Activated CD8-positive, alpha-beta memory T cell treated with anti-CD3 and anti-CD28 coated beads for 48 hours (primary cell): ENCODE measurements around the gene RSAD1.
A peak's percentile ranks its signal among the peaks of the same experiment; 100 is the strongest.

Source experiments
- DNase-seq, 3 experiments: peaks; one replicate each; pipeline ENCODE4 v3.0.0-alpha.2; 2020; ENCODE audit warnings: low read depth in 2 of 3, low spot score in 2 of 3

RSAD1 gene

GRCh38 chr17:50478391-50479381 is at the start of gene RSAD1:
Gene RSAD1 (plus strand): TSS chr17:50478860. CDS start chr17:50478885, 25 bp downstream.
- DNase-seq: peak; percentile 65 to 75 (median 70)

GRCh38 chr17:50429793-50430192 is 48.9 kb upstream of the RSAD1 start:
- no peak for DNase-seq

- DNase-seq: no peak
Measured at GRCh38 chr17:50430821-50431618, 47.6 kb upstream of the RSAD1 start.

DNA sequence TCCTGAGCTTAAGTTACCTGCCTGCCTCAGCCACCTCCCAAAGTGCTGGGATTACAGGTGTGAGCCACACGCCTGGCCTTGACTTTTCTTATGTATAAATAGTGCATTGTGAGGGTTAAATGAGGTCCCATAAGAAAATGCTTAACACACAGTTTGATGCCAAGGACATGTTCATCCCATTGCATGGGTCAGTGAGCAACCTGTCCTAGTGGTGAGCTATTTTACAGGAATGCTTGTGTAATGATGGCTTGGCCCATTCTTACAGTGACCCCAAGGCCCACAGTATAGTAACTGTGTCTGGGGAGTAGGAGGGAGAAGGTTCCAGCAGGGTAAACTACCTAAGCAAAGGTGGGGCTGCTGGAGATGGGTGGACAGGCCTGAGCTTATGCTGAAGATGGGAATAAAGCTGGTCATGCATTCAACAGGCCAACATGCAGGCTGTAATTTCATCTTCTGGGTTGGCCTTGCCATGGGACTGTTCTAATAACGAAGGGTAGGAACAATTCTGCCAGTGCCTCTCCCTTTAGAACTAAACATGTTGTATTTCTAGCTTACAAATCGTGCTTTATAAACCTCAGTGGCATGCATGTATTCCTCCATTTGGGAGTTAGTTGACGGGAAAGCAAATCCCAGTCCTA is 46.4 kb upstream of the RSAD1 start:
- DNase-seq: no peak

GRCh38 chr17:50437409-50437808 is 41.3 kb upstream of the RSAD1 start:
- DNase-seq: no peak

DNA sequence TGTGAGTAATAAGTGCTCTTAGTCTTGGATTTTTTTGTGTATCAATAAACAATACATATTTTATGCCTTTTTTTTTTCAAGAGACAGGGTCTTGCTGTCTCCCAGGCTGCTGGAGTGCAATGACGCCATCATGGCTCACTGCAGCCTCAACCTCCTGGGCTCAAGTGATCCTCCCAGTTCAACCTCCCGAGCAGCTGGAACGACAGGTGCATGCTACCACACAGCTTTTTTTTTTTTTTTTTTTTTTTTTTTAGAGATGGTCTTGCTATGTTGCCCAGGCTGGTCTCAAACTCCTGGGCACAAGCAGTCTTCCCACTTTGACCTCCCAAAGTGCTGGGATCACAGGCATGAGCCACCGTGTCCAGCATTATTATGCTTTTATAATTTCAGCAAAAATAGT is 39.7 kb upstream of the RSAD1 start:
- DNase-seq: no peak

- DNase-seq: no peak
Measured at GRCh38 chr17:50440172-50440837, 38.4 kb upstream of the RSAD1 start.

- DNase-seq: no peak
Measured at GRCh38 chr17:50440838-50441829, 37.5 kb upstream of the RSAD1 start.

DNA sequence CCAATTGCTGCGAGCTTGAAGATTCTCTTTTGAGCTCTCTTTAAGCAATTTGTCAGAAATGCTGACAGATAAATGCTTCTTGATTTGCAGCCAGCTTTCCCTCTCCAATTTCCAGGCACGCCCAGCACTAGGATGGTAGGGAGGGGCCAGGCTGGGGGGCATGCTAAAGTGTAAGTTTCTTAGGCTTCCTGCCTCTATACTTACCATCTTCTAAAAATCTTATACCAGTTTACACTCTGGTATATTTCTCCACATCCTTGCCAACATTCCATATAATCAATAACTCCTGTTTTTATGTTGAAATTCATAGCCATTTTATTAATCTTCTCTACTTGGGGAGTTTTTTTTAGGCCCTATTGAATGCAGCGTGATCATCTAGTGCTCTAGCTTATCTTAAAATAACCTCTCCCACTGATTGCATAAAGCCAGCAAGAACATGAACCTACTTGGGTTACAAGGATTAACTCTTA is 35.1 kb upstream of the RSAD1 start:
- DNase-seq: no peak

DNA sequence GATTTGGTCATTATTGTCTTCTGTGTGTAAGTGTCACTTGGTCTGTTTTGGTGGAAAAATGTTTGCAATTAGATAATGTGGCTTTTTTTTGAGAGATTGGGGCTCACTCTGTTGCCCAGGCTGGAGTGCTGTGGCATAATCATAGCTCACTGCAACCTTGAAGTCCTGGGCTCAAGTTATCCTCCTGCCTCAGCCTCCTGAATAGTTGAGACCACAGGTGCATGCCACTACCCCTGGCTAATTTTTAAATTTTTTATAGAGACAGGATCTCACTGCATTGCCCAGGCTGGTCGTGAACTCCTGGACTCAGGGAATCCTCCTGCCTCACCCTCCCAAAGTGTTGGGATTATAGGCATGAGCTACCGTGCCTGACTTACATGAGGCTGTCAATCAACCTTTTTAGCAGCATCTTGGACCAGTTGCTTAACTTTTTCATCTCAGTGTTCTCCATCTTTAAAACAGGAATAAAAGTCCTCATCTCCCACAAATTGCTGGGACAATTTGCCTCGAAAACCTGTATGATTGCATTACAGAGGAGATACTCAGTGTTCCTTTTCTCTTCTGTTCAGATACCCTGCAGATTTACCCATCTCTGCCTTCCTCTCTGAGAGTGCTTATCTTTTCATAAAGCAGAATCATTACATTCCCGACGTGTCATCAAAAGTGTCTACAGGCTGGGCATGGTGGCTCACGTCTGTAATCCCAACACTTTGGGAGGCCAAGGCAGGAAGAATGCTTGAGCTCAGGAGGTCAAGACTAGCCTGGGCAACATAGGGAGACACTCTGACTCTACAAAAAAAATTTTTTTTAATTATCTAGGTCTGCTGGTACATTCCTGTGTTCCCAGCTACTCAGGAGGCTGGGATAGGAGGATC is 33.6 kb upstream of the RSAD1 start:
- DNase-seq: no peak

GRCh38 chr17:50445730-50446325 is 32.8 kb upstream of the RSAD1 start:
- DNase-seq: no peak

DNA sequence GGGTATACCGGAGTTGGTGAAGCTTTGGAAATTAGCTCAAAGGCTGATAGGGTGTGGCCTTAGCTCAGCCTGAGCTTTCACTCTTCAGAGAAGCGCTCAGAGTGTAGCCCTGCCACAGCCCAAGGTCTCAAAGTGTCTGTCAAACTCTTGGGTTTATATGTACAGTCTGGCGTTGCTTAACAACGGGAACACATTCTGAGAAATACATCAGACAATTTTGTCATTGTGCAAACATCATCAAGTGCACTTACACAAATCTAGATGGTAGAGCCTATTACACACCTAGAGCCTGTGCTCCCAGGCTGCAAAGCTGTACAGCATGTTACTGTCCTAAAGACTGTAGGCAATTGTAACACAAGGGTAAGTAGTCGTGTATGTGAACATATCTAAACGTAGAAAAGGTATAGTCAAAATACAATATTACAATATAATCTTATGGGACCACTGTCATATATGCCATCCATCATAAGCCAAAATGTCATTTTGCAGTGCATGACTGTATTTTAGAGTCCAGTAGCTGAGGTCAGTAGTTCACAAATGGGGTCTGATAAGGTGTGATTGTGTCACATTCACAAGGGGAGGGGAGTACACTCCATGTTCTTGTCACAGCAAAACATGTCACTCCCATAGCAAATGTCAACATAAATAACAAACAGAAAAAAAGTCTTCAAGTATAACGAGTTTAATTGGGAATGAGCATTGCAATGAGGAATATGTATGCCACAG is 30.6 kb upstream of the RSAD1 start:
- DNase-seq: no peak

DNA sequence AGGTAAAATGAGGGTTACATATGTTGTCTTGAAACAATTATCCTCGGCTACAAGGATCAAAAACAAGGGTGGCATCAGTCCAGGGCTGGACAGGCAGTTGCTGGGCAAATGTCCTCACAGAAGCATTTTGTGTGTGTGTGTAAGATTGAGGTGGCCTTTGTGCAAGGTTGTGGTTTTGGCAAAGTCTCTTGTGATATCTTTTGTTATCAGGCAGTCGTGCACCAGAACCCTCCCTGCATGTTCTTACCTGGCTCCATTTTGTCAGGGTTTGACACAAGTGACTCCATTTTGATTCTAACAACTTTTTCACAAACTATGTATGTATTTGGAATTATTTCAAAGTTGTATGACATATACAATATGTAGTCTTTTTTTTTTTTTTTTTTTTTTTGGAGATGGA is 30.0 kb upstream of the RSAD1 start:
- no peak for DNase-seq

DNA sequence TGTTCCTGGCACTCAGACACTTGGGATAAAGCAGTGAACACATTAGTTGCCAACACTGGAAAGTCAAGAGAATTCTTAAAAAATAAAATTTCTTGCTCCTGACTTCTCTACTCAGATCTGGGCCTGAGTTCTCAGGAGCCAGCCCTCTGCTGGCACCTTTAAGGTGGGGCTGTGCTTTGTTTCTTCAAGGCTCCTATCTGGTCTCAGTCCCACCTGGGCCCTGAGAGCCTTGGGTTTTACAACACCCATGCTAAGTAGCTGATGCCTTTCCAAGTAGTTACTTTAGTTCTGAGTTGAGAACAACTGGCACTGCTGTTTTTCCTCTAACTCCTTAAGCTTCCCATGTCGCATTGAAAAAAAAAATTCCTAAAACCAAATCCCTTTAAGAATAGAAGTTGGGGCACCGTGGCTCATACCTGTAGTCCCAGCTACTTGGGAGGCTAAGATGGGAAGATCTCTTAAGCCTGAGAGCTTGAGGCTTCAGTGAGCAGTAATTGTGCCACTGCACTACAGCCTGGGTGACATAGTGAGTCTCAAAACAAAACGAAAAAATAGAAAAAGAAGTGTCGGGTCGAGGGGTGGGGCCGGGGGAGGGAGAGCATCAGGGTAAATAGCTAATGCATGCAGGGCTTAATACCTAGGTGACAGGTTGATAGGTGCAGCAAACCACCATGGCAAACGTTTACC is 26.6 kb upstream of the RSAD1 start:
- no peak for DNase-seq

DNA sequence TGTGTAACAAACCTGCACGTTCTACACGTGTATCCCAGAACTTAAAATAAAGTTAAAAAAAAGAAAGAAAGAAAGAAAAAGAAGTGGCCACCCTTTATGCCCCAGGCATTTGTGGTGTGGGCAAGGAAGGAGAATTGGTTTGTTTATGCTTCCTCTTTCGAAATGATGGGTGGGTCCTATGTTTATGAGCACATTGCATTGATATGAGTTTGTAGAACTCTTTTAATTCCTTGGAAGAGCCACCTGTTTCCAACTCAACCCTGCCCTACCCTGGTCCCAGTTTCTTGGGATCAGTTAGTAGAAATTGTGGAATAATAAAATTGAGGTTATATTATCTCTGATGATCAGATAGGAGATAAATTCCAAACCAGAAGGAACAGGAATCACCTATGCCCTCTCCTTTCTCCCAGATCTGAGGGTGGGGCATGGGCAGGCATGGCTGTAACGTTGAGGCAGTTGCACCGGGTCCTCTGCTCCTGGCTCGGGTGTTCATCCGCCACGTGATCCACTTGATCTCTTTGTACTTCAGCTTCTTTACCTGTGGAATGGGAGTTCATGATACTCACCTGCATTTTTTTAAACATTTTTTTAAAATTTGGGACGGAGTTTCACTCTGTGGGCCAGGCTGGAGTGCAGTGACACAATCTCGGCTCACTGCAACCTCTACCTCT is 25.9 kb upstream of the RSAD1 start:
- no peak for DNase-seq

GRCh38 chr17:50453901-50454300 is 24.8 kb upstream of the RSAD1 start:
- no peak for DNase-seq
